CD4-positive, alpha-beta T cell treated with Interleukin-15 for 1 hour (primary cell): ENCODE data around the gene LLGL2.

ENCODE experiments used
- DNase-seq: peaks from one replicate; pipeline ENCODE4 v3.0.0-alpha.2; 2020

Gene LLGL2

GRCh38 chr17:75594499-75595283 lies 69.2 kb downstream of the LLGL2 start:
- no peak for DNase-seq

- DNase-seq = no peak
These were observed 69.9 kb downstream of the LLGL2 start for GRCh38 chr17:75595284-75595919.

- no peak for DNase-seq
These were observed 70.4 kb downstream of the LLGL2 start for GRCh38 chr17:75595920-75596313.

GRCh38 chr17:75596320-75597087 lies 71.0 kb downstream of the LLGL2 start:
- no peak for DNase-seq

GRCh38 chr17:75601057-75601987 lies 75.8 kb downstream of the LLGL2 start:
- peak; percentile 44 for DNase-seq

GRCh38 chr17:75602644-75603043 lies 77.1 kb downstream of the LLGL2 start:
- no peak for DNase-seq

GRCh38 chr17:75603123-75603522 lies 77.6 kb downstream of the LLGL2 start:
- DNase-seq = no peak

- no peak for DNase-seq
These were observed 78.7 kb downstream of the LLGL2 start for GRCh38 chr17:75604034-75604695.

- no peak for DNase-seq
These were observed 80.3 kb downstream of the LLGL2 start for GRCh38 chr17:75605790-75606189.

- no peak for DNase-seq
These were observed 81.6 kb downstream of the LLGL2 start for GRCh38 chr17:75607086-75607485.

GRCh38 chr17:75610103-75610984 lies 84.8 kb downstream of the LLGL2 start:
- no peak for DNase-seq

- DNase-seq = no peak
These were observed 86.4 kb downstream of the LLGL2 start for GRCh38 chr17:75611851-75612429.

GRCh38 chr17:75612906-75613626 lies 87.6 kb downstream of the LLGL2 start:
- no peak for DNase-seq

GRCh38 chr17:75614006-75614405 lies 88.5 kb downstream of the LLGL2 start:
- DNase-seq = no peak

- no peak for DNase-seq
These were observed 89.2 kb downstream of the LLGL2 start for GRCh38 chr17:75614556-75615270.

- no peak for DNase-seq
These were observed 89.8 kb downstream of the LLGL2 start for GRCh38 chr17:75615301-75615700.

- DNase-seq = no peak
These were observed 91.1 kb downstream of the LLGL2 start for GRCh38 chr17:75616521-75617122.

- no peak for DNase-seq
These were observed 91.7 kb downstream of the LLGL2 start for GRCh38 chr17:75617218-75617617.

GRCh38 chr17:75617675-75618074 lies 92.2 kb downstream of the LLGL2 start:
- DNase-seq = no peak
